ENCODE measurements around the gene GOPC. TPM values are rescaled to one million over a fixed set of nuclear protein-coding genes. Genes with fewer than 3 reads are reported as not detected.

GOPC gene
- total RNA-seq, 1 experiment from 2014 or later: 53.2 TPM

GRCh38 chr6:117547688-117548621 is 54.4 kb downstream of the GOPC start:
- CTCF ChIA-PET: interaction anchor here (0.5 to 2.2 kb wide), 5 partner anchors 11 to 282 kb away, joined by 3 to 28 read pairs (median 4); no protein-coding TSS in a partner anchor
- no TSS peak for BruUV-seq (replicated peaks)
- POLR2A ChIA-PET: interaction anchor here (0.9 to 1.5 kb wide), 3 partner anchors 54 to 99 kb away, joined by 3 to 4 read pairs (median 4); no protein-coding TSS in a partner anchor
- TF ChIP-seq CTCF (IDR thresholded peaks at IDR 0.05; ENCODE audit: unreplicated experiment): no peak
- Mint-ChIP-seq H3K4me1 (ENCODE audit: insufficient read depth, unreplicated experiment) (peaks cover 35% of the 10 kb centered on the region), H3K27me3 (ENCODE audit: insufficient read depth, unreplicated experiment) (no peaks in the 10 kb centered on the region), H3K27ac (ENCODE audit: low read depth, unreplicated experiment) (no peak overlapping the region), H3K4me3 (ENCODE audit: unreplicated experiment) (no peak overlapping the region), H3K9me3 (ENCODE audit: unreplicated experiment) (no peaks in the 10 kb centered on the region), H3K36me3 (ENCODE audit: insufficient read depth, unreplicated experiment) (peaks cover 49% of the 10 kb centered on the region)
- no peak for DNase-seq (ENCODE audit: unreplicated experiment)
- intact Hi-C loops (cut with micrococcal nuclease): no loop called here

GRCh38 chr6:117546674-117547073 is 55.6 kb downstream of the GOPC start:
- Mint-ChIP-seq H3K4me3 (ENCODE audit: unreplicated experiment) (no peak overlapping the region), H3K36me3 (ENCODE audit: insufficient read depth, unreplicated experiment) (peaks cover 57% of the 10 kb centered on the region), H3K27ac (ENCODE audit: low read depth, unreplicated experiment) (peak overlapping the region; percentile 10), H3K4me1 (ENCODE audit: insufficient read depth, unreplicated experiment) (peaks cover 35% of the 10 kb centered on the region), H3K9me3 (ENCODE audit: unreplicated experiment) (no peaks in the 10 kb centered on the region), H3K27me3 (ENCODE audit: insufficient read depth, unreplicated experiment) (no peaks in the 10 kb centered on the region)
- CTCF ChIA-PET: interaction anchor here (0.6 to 3.9 kb wide), 6 partner anchors 10 to 147 kb away, joined by 3 to 23 read pairs (median 6); no protein-coding TSS in a partner anchor
- POLR2A ChIA-PET: interaction anchor here (0.7 to 2.1 kb wide), 3 partner anchors 12 to 63 kb away, joined by 3 to 6 read pairs (median 3); no protein-coding TSS in a partner anchor
- no peak for DNase-seq (ENCODE audit: unreplicated experiment)
- TF ChIP-seq CTCF (IDR thresholded peaks at IDR 0.05; ENCODE audit: unreplicated experiment): no peak
- intact Hi-C loops (cut with micrococcal nuclease): no loop called here
- no TSS peak for BruUV-seq (replicated peaks)

- POLR2A ChIA-PET: interaction anchor here (0.7 to 2.1 kb wide), 10 partner anchors 9 to 148 kb away, joined by 3 to 6 read pairs (median 4); no protein-coding TSS in a partner anchor
- H3K9me3 Mint-ChIP-seq (ENCODE audit: unreplicated experiment): no peaks in the 10 kb centered on the region
- intact Hi-C loops (cut with micrococcal nuclease): no loop called here
- H3K36me3 Mint-ChIP-seq (ENCODE audit: insufficient read depth, unreplicated experiment): peaks cover 66% of the 10 kb centered on the region
- no peak overlapping the region for H3K27ac Mint-ChIP-seq (ENCODE audit: low read depth, unreplicated experiment)
- CTCF ChIA-PET: interaction anchor here (0.5 to 3.9 kb wide), 7 partner anchors 9 to 218 kb away, joined by 3 to 23 read pairs (median 8); partner anchors contain the start of gene ROS1
- no peak for TF ChIP-seq CTCF (IDR thresholded peaks at IDR 0.05; ENCODE audit: unreplicated experiment)
- H3K4me1 Mint-ChIP-seq (ENCODE audit: insufficient read depth, unreplicated experiment): peaks cover 43% of the 10 kb centered on the region
- no peak overlapping the region for H3K4me3 Mint-ChIP-seq (ENCODE audit: unreplicated experiment)
- BruUV-seq (replicated peaks): no TSS peak
- peak; percentile 75 for DNase-seq (ENCODE audit: unreplicated experiment)
- H3K27me3 Mint-ChIP-seq (ENCODE audit: insufficient read depth, unreplicated experiment): no peaks in the 10 kb centered on the region
Measured at GRCh38 chr6:117545161-117545595, 57.1 kb downstream of the GOPC start.

GRCh38 chr6:117544716-117545115 is 57.6 kb downstream of the GOPC start:
- ChIA-PET POLR2A (interaction anchor here (0.7 to 2.1 kb wide), 9 partner anchors 10 to 147 kb away, joined by 3 to 6 read pairs (median 4); no protein-coding TSS in a partner anchor), CTCF (interaction anchor here (1.4 to 3.9 kb wide), 3 partner anchors 10 to 96 kb away, joined by 8 to 23 read pairs (median 12); no protein-coding TSS in a partner anchor)
- intact Hi-C loops (cut with micrococcal nuclease): loop anchor here (5.0 kb wide), 2 partner anchors 47 to 62 kb away; partner anchors contain the start of gene DCBLD1
- BruUV-seq (replicated peaks): no TSS peak
- peak overlapping the region; percentile 27 for H3K27ac Mint-ChIP-seq (ENCODE audit: low read depth, unreplicated experiment)
- TF ChIP-seq CTCF (IDR thresholded peaks at IDR 0.05; ENCODE audit: unreplicated experiment): no peak
- DNase-seq (ENCODE audit: unreplicated experiment): no peak
- H3K4me1 Mint-ChIP-seq (ENCODE audit: insufficient read depth, unreplicated experiment): peaks cover 47% of the 10 kb centered on the region
- no peaks in the 10 kb centered on the region for H3K9me3 Mint-ChIP-seq (ENCODE audit: unreplicated experiment)
- peaks cover 65% of the 10 kb centered on the region for H3K36me3 Mint-ChIP-seq (ENCODE audit: insufficient read depth, unreplicated experiment)
- no peaks in the 10 kb centered on the region for H3K27me3 Mint-ChIP-seq (ENCODE audit: insufficient read depth, unreplicated experiment)
- H3K4me3 Mint-ChIP-seq (ENCODE audit: unreplicated experiment): no peak overlapping the region

All from MCF 10A (cell line).